Osteocyte (in vitro differentiated cells): ENCODE results near the gene AOX1. TPM values are rescaled to one million over a fixed set of nuclear protein-coding genes. Genes with fewer than 3 reads are reported as not detected.
A peak's percentile ranks its signal among the peaks of the same experiment; 100 is the strongest.

Experiments used
- DNase-seq: peaks from one replicate; pipeline ENCODE4 v3.0.0; 2021; ENCODE audit warnings: mixed read lengths; ENCODE audit not compliant: unreplicated experiment; ENCODE audit errors: extremely low spot score
- H3K27ac Mint-ChIP-seq: one replicate; pipeline ENCODE4 v1.8.0; 2021; ENCODE audit warnings: mild to moderate bottlenecking, mixed read lengths; ENCODE audit not compliant: unreplicated experiment
- H3K27me3 Mint-ChIP-seq: one replicate; pipeline ENCODE4 v1.8.0; 2021; ENCODE audit warnings: mixed read lengths; ENCODE audit not compliant: unreplicated experiment
- H3K36me3 Mint-ChIP-seq: one replicate; pipeline ENCODE4 v1.8.0; 2021; ENCODE audit warnings: mixed read lengths; ENCODE audit not compliant: unreplicated experiment
- H3K4me1 Mint-ChIP-seq: one replicate; pipeline ENCODE4 v1.8.0; 2021; ENCODE audit warnings: mixed read lengths; ENCODE audit not compliant: unreplicated experiment
- H3K4me3 Mint-ChIP-seq: one replicate; pipeline ENCODE4 v1.8.0; 2021; ENCODE audit warnings: mild to moderate bottlenecking, moderate library complexity, mixed read lengths; ENCODE audit not compliant: unreplicated experiment
- H3K9me3 Mint-ChIP-seq: one replicate; pipeline ENCODE4 v1.8.0; 2021; ENCODE audit warnings: mixed read lengths; ENCODE audit not compliant: unreplicated experiment
- CTCF ChIP-seq: fragments of 200-600 bp; sonication (generic); IDR thresholded peaks from 2 replicates; pipeline ENCODE4 v1.5.0; 2021; ENCODE audit warnings: antibody characterized with exemption, mild to moderate bottlenecking, moderate library complexity
- total RNA-seq: library from RNA; stranded (reverse); gene quantifications from 2 replicates; pipeline ENCODE4 v1.2.1, GENCODE V29; 2021

The AOX1 gene
- total RNA-seq, 1 donor from 2014 or later, result 1.7 TPM

DNA sequence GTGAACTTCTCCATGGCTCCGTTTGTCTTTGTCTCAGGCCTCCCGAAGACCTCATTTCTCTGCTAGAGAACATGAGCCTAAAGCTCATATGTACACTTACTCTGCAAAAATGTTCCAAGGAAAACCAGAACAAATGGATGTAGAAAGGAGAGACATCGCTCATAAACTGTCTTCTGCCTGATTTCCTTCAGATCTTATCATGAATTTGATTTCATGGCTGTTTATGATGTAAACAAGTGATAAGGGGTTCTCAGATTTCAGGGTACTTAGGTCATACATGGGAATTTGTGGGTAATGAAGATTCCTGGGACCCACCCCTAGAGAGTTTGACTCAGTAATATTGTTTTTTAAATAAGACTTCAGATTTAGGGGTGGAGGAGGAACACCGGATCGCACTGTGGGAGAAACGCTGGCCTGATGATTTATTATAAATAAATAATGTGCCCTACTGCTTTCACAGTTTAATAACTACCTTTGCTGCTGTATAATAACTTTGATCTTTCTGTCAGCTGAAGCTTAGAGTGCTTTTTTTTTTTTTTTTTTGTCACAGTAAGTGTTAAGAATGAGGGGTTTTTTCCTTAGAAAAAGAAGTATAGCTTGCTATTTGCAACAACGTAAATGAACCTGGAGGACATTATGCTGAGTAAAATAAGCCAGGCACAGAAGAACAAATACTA, 14.9 kb downstream of the AOX1 start:
- H3K4me1 Mint-ChIP-seq, result peaks cover 5% of the 10 kb centered on the region
- DNase-seq, result no peak
- H3K27ac Mint-ChIP-seq, result no peak overlapping the region
- H3K27me3 Mint-ChIP-seq, result no peaks in the 10 kb centered on the region
- no peaks in the 10 kb centered on the region for H3K9me3 Mint-ChIP-seq
- no peaks in the 10 kb centered on the region for H3K36me3 Mint-ChIP-seq
- no peak overlapping the region for H3K4me3 Mint-ChIP-seq
- TF ChIP-seq CTCF, result no peak

DNA sequence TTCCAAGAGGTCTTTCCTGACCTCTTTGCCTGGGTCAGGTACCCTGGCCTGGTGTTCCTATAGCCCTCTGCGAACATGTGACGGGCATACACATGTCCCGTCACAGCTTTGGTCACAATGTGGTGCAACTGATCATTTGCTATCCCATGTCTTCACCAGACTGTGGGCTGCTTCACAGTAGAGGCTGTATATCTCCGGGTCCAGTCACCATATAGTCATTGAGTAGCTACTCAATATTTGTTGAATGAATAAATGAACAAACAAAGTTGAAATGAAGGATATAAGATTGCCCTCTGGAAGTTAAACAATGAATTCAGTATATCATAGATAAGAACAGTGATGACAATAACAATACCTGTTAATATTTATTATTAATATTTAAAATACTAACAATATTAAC, 16.8 kb downstream of the AOX1 start:
- no peak overlapping the region for H3K27ac Mint-ChIP-seq
- no peaks in the 10 kb centered on the region for H3K27me3 Mint-ChIP-seq
- H3K36me3 Mint-ChIP-seq, result peaks cover 2% of the 10 kb centered on the region
- no peak overlapping the region for H3K4me3 Mint-ChIP-seq
- no peak for TF ChIP-seq CTCF
- no peak for DNase-seq
- H3K4me1 Mint-ChIP-seq, result peaks cover 6% of the 10 kb centered on the region
- H3K9me3 Mint-ChIP-seq, result peaks cover 9% of the 10 kb centered on the region

DNA sequence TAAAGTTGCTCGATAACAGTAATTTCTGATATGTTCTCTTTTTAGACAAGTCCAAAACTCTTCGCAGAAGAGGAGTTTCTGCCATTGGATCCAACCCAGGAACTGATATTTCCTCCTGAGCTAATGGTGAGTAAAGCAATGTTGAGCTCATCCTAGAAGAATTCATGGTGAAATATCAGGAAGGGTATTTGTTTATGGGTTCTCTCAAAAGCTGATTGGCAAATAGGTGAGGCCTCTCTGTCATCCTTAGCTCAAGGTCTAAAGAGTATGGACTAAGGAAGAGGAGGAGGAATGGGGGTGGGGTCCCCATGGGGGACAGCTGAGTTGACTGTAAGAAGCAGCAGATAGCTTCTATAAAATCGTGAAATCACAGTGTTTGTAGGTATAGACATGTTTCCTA, 18.2 kb downstream of the AOX1 start:
- Mint-ChIP-seq H3K27me3 (no peaks in the 10 kb centered on the region), H3K36me3 (peaks cover 2% of the 10 kb centered on the region), H3K4me1 (peaks cover 14% of the 10 kb centered on the region), H3K4me3 (no peak overlapping the region), H3K9me3 (peaks cover 9% of the 10 kb centered on the region), H3K27ac (no peak overlapping the region)
- no peak for TF ChIP-seq CTCF
- DNase-seq, result no peak

- no peak for TF ChIP-seq CTCF
- Mint-ChIP-seq H3K27me3 (no peaks in the 10 kb centered on the region), H3K9me3 (peaks cover 9% of the 10 kb centered on the region), H3K27ac (no peak overlapping the region), H3K4me3 (no peak overlapping the region), H3K36me3 (peaks cover 2% of the 10 kb centered on the region), H3K4me1 (peaks cover 21% of the 10 kb centered on the region)
- no peak for DNase-seq
Observed at GRCh38 chr2:200604571-200605255, 18.9 kb downstream of the AOX1 start.

- DNase-seq, result no peak
- H3K27ac Mint-ChIP-seq, result peak overlapping the region; percentile 72
- no peak overlapping the region for H3K4me3 Mint-ChIP-seq
Observed at GRCh38 chr2:200608341-200609027, 22.7 kb downstream of the AOX1 start.

More at GRCh38 chr2:200608341-200609027, 22.7 kb downstream of the AOX1 start:
- Mint-ChIP-seq H3K36me3 (peaks cover 2% of the 10 kb centered on the region), H3K9me3 (peaks cover 9% of the 10 kb centered on the region), H3K27me3 (no peaks in the 10 kb centered on the region), H3K4me1 (peaks cover 23% of the 10 kb centered on the region)
- TF ChIP-seq CTCF, result no peak
